Measurements from ENCODE around the gene FAM193B. TPM values are rescaled to one million over a fixed set of nuclear protein-coding genes. Genes with fewer than 3 reads are reported as not detected.
"Not testable (repeated sequence)": the region's sequence is repeated elsewhere in the genome, so short reads cannot be mapped to it uniquely, and the experiment has no call there.

Gene FAM193B
- total RNA-seq, 2 donors from 2014 or later: 79.6 to 105 TPM

DNA sequence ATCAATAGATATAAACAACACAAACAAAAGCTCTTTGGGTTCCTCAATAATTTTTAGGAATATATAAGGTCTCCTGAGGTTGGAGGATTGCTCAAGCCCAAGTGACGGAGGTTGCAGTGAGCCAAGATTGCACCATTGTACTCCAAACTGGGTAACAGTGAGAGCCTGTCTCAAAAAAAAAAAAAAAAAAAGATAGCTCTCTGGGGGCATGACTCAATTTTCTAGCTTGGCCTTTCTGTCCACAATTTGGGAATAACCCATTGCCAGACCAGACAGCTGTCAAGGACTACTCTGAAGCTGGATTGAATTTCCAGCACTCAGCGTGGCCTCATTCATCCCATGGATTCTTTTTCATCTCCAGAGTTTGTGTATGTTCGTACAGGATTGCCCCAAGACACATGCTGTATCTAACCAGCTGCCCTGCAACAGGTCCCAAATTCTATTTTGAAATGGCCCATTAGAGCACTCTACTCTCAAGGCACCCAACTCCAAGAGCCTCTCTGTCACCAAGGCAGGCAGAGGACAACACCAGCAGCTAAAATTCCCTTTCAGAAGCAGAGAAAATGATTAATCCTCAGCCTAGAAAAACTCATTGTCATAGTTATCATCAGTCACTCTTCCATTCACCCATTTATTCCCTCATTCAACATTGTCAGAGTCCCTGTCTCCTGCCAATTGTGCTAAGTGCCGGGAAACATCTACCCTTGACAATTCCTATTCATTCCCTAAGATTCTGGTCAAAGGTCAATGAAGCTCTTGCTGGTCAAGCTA lies 8.7 kb downstream of the FAM193B start:
- DNase-seq (no peak), ATAC-seq (replicated peaks in 1 of 2) (no peak)
- Mint-ChIP-seq H3K36me3 (ENCODE audit: insufficient read depth in 2 of 2) (peaks cover 1 to 10% of the 10 kb centered on the region in 2 donors), H3K27me3 (ENCODE audit: low read depth) (no peaks in the 10 kb centered on the region), H3K27ac (peak overlapping the region; percentile 45), H3K4me3 (no peak overlapping the region), H3K9me3 (no peaks in the 10 kb centered on the region), H3K4me1 (ENCODE audit: low read depth) (peaks cover 14% of the 10 kb centered on the region)

DNA sequence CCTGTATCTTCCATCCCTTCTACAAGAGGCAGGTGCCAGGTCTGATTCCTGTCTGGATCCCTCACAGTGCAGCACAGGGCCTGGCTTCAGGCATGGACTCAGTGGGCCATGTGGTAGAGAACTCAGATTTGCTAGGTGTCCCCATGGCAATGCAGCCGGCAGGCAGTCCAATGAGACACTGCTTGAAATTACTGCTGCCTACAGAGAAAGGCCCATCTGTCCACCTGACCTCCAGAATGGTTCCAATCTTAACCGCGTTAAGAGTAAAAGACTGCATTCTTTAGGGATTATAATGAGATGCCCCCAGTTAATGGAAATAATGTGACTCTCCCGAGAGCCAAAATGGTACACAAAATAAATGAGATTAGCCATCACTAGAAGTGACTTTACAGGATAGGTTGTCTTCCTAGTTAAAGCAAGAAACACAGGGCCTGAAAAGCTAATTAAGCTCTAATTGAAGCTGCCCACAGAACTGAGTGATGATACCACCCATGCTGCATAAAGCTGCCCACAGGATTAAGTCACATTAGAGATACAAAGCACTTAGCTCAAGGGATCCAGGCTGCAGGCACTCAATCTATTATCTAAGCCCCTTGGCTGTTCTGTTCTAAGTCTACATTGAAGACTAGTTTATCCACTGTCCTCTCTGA lies 11.4 kb downstream of the FAM193B start:
- Mint-ChIP-seq H3K4me3 (no peak overlapping the region), H3K36me3 (ENCODE audit: insufficient read depth in 2 of 2) (peaks cover 4 to 10% of the 10 kb centered on the region in 2 donors), H3K9me3 (no peaks in the 10 kb centered on the region), H3K27ac (no peak overlapping the region), H3K27me3 (ENCODE audit: low read depth) (no peaks in the 10 kb centered on the region), H3K4me1 (ENCODE audit: low read depth) (peaks cover 14% of the 10 kb centered on the region)
- ATAC-seq (replicated peaks in 1 of 2) (no peak), DNase-seq (no peak)

DNA sequence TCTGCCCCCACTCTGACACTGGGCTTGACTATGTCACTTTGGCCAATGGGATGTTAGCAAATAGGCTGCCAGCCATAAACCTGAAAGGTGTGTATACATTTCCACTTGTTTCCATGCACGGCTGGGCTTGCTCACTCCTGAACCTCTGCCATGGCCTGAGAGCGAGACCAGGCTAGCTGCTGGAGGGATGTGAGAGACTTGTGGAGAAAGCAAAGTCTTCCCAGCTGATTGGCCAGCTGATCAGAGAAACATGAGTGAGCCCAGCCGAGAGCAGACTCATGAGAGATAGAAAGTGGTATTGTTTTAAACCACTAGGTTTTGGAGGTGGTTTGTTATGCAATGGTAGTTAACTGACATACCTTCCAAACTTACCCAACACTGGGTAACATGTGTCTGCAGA lies 13.9 kb downstream of the FAM193B start:
- Mint-ChIP-seq H3K27ac (no peak overlapping the region), H3K36me3 (ENCODE audit: insufficient read depth in 2 of 2) (peaks cover 6 to 12% of the 10 kb centered on the region in 2 donors), H3K9me3 (no peaks in the 10 kb centered on the region), H3K27me3 (ENCODE audit: low read depth) (no peaks in the 10 kb centered on the region), H3K4me1 (ENCODE audit: low read depth) (no peaks in the 10 kb centered on the region), H3K4me3 (no peak overlapping the region)
- no peak for DNase-seq
- no peak for ATAC-seq (replicated peaks in 1 of 2)

DNA sequence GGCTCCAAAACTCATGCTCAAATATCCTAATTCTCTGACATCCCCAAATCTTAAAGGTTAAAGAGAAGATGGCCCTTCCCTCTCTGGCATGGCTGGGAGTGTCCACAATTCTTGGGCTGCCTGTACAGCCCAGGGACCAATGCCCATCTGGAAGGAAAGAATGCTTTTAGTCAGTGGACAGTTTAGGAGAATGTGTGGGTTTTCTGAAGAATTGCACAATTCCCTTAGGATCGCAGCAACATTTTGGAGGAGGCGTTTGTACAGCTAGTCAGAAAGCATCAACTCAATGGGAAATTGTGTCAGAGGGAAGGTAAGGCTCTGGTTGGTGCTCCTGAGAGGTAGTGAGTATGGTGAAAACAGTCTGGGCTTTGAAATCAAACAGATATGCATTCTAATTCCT lies 15.0 kb downstream of the FAM193B start:
- no peak overlapping the region for H3K27ac Mint-ChIP-seq
- H3K9me3 Mint-ChIP-seq: no peaks in the 10 kb centered on the region
- no peaks in the 10 kb centered on the region for H3K4me1 Mint-ChIP-seq (ENCODE audit: low read depth)
- no peak overlapping the region for H3K4me3 Mint-ChIP-seq
- ATAC-seq (replicated peaks in 1 of 2): no peak
- no peak for DNase-seq
- H3K36me3 Mint-ChIP-seq (ENCODE audit: insufficient read depth in 2 of 2): peaks cover 6 to 12% of the 10 kb centered on the region in 2 donors
- H3K27me3 Mint-ChIP-seq (ENCODE audit: low read depth): no peaks in the 10 kb centered on the region

DNA sequence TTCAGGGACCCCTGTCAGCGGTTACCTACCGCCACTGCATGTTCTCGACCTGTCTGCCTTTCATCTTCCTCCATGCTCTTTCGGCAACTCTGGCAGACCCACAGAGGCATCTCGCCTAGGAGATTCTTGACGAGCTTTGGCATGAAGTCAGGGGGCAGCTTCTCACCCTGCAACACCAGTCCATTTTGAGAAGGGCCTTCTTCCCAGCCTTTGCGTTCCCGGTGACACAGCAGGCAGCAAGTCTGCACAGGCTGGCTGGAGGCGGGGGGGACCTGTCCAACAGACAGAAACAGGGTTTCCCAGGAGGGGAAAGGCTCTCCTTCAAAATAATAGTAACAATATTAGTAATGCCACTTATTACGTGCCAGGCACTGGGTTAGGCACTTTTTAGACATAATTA lies 15.5 kb downstream of the FAM193B start:
- no peak overlapping the region for H3K27ac Mint-ChIP-seq
- ATAC-seq (replicated peaks in 1 of 2) (no peak), DNase-seq (no peak)
- no peaks in the 10 kb centered on the region for H3K4me1 Mint-ChIP-seq (ENCODE audit: low read depth)
- H3K9me3 Mint-ChIP-seq: no peaks in the 10 kb centered on the region
- H3K27me3 Mint-ChIP-seq (ENCODE audit: low read depth): no peaks in the 10 kb centered on the region
- peaks cover 6 to 12% of the 10 kb centered on the region in 2 donors for H3K36me3 Mint-ChIP-seq (ENCODE audit: insufficient read depth in 2 of 2)
- H3K4me3 Mint-ChIP-seq: no peak overlapping the region

DNA sequence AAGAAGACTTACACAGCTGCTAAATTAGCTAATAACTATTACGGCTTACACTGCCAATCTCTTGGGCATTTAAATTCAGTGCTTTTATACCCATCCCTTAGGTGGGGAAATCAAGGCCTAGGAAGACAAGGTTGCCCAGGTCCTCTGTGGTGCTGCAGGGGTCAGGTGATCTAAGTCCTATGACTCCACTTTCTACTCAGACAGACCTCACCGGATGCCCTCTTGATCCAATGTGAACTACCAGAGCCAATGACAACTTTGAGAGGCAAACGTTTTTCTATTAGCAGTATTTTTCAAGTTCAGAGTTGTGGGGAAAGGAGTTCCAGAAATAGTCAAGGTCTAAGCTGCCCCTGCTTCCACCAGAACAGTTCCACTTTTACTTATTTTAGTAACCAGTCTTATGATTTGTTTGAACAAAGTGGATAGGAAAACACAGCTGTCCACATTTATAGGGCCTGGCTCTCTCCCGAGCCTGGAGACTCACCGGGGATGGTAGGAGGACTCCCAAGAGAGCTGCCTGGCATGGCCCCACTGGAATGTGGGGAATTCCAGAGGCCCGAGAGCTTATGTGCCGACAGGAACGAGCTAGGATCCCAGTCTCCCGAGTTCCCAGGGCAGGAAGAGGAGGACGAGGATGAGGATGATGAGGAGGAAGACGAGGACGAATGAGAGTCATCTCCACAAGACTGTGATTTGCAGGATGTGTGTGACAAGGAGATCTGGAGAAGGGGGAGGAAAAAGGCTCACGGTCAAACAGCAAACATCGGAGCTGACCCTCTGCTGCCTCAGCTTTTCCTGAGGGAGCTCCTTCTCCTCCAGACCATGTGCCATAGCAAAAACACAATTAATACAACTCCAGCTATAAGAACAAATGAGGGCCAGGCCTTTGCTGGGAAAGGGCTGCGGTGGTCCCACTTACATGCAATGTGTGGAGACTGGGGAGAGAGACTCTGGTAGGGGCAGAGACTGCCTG lies 16.7 kb downstream of the FAM193B start:
- Mint-ChIP-seq H3K27ac (no peak overlapping the region), H3K4me1 (ENCODE audit: low read depth) (no peaks in the 10 kb centered on the region), H3K36me3 (ENCODE audit: insufficient read depth in 2 of 2) (peaks cover 6 to 9% of the 10 kb centered on the region in 2 donors), H3K4me3 (no peak overlapping the region), H3K9me3 (no peaks in the 10 kb centered on the region), H3K27me3 (ENCODE audit: low read depth) (no peaks in the 10 kb centered on the region)
- DNase-seq (no peak), ATAC-seq (replicated peaks in 1 of 2) (no peak)

DNA sequence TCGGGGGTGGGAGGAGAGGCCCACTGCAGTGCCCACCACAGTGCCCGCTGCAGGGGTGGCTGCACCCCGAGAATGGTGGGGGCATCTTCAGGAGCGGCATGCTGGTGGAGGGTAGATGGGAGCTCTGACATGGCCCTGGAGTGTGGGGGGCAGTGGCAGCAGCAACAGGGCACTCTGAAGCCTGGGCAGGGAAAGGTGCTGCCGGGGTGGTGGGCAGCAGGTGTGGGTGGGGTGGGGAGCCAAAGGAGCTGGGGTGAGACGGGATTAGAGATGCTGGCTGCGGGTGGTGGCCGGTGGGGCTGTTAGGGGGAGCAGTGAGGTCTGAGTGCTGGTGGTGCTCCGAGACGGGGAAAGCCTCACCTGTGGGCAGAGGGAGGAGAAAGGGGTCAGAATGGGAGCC lies 18.0 kb downstream of the FAM193B start:
- ATAC-seq (replicated peaks in 1 of 2) (no peak), DNase-seq (no peak)
- Mint-ChIP-seq H3K9me3 (no peaks in the 10 kb centered on the region), H3K27me3 (ENCODE audit: low read depth) (no peaks in the 10 kb centered on the region), H3K36me3 (ENCODE audit: insufficient read depth in 2 of 2) (peaks cover 6 to 7% of the 10 kb centered on the region in 2 donors), H3K4me1 (ENCODE audit: low read depth) (no peaks in the 10 kb centered on the region), H3K4me3 (no peak overlapping the region), H3K27ac (no peak overlapping the region)

DNA sequence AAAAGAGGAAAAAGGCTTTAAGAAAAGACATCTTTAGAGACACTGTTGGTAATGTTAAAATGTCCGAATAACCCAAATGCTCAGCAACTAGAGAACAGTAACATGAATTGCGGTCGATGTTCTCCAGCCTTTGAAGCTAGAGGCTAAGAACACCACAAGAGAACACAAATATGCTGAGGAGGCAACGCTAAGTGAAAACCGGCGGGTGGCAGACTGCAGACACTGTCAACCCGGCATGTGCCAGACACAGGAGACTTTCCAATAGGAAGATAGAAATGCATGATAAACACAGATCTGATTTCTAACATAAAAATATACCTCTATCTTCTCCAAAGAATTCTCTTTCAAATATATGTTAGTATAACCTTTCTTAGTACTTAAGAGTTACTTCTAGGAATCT lies 19.2 kb downstream of the FAM193B start:
- Mint-ChIP-seq H3K27me3 (ENCODE audit: low read depth) (no peaks in the 10 kb centered on the region), H3K36me3 (ENCODE audit: insufficient read depth in 2 of 2) (peaks cover 7 to 9% of the 10 kb centered on the region in 2 donors), H3K4me1 (ENCODE audit: low read depth) (no peaks in the 10 kb centered on the region), H3K27ac (no peak overlapping the region), H3K4me3 (no peak overlapping the region), H3K9me3 (no peaks in the 10 kb centered on the region)
- ATAC-seq (replicated peaks in 1 of 2): no peak
- no peak for DNase-seq

DNA sequence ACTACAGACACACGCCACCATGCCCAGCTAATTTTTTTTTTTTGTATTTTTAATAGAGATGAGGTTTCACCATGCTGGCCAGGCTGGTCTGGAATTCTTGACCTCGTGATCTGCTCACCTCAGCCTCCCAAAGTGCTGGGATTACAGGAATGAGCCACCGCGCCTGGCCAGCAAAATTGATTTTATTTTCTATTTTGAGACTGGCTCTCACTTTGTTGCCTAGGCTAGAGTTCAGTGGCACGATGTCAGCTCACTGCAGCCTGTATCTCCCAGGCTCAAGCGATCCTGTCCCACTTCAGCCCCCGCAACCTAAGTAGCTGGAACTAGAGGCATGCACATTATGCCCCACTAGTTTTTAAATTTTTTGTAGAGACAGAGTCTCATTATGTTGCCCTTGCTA lies 19.9 kb downstream of the FAM193B start:
- not testable (repeated sequence) for H3K27ac Mint-ChIP-seq; H3K27me3 Mint-ChIP-seq (ENCODE audit: low read depth); ATAC-seq (replicated peaks in 1 of 2); DNase-seq; H3K36me3 Mint-ChIP-seq (ENCODE audit: insufficient read depth in 2 of 2); H3K4me1 Mint-ChIP-seq (ENCODE audit: low read depth); H3K4me3 Mint-ChIP-seq; H3K9me3 Mint-ChIP-seq

DNA sequence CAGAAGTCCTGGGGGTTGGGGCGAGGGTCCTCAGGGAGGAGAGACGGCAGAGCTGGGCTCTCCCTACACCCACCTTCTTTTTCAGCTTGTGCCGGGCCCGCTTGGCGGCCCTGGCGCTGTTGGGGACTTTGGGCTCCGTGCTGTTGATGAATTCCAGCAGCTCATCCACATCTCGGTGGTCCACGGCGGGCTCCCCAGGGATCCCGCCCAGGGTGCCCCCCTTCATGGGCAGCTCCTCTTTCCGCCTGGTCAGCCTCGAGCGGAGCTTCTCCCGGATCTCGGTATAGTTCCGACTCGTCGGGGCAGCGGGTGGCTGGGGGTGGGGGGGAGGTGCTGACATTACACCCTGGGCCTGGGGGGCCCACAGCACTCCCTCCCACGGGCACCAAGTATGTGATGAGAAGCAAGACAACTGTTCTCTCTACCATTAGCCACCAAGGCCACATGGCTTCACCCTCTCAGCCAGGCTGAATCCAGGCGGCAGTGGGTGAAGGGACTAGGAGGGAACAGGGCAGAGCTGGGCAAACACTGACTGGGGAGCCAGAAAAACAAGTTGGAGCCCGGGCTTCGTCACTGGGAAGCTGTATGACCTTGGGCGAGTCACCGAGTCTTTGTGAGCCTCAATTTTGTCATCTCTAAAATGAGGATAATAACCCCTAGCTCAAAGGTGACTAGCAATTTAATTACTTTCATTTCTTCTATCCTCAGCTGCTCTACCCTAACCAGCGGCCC lies 23.0 kb downstream of the FAM193B start:
- Mint-ChIP-seq H3K27me3 (ENCODE audit: low read depth) (no peaks in the 10 kb centered on the region), H3K4me3 (no peak overlapping the region), H3K4me1 (ENCODE audit: low read depth) (no peaks in the 10 kb centered on the region), H3K27ac (no peak overlapping the region), H3K9me3 (no peaks in the 10 kb centered on the region), H3K36me3 (ENCODE audit: insufficient read depth in 2 of 2) (peaks cover 2% of the 10 kb centered on the region in 2 donors)
- DNase-seq (no peak), ATAC-seq (replicated peaks in 1 of 2) (no peak)

DNA sequence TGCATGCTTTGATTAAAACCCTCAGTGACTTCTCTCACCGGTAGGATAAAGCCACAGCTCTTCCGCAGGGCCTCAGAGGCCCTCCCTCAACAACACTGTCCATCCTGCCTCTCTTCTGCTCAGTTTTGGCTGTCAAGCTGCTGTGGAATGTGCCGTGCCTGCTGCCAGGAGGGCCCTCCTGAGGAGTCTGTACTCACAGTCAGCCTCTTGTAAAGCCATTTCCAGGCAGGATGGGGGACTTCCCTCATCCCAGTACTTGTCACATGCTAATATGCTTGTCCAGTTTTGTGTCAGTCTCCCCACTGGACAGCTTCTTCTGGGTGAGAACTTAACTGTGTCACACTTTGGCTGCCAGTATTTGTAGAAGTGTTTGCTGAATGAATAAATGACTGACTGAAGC lies 23.7 kb downstream of the FAM193B start:
- no peak overlapping the region for H3K4me3 Mint-ChIP-seq
- H3K27ac Mint-ChIP-seq: peak overlapping the region; percentile 29
- no peaks in the 10 kb centered on the region for H3K9me3 Mint-ChIP-seq
- DNase-seq: no peak
- H3K4me1 Mint-ChIP-seq (ENCODE audit: low read depth): no peaks in the 10 kb centered on the region
- no peaks in the 10 kb centered on the region for H3K27me3 Mint-ChIP-seq (ENCODE audit: low read depth)
- peaks cover 2% of the 10 kb centered on the region in 2 donors for H3K36me3 Mint-ChIP-seq (ENCODE audit: insufficient read depth in 2 of 2)
- no peak for ATAC-seq (replicated peaks in 1 of 2)

DNA sequence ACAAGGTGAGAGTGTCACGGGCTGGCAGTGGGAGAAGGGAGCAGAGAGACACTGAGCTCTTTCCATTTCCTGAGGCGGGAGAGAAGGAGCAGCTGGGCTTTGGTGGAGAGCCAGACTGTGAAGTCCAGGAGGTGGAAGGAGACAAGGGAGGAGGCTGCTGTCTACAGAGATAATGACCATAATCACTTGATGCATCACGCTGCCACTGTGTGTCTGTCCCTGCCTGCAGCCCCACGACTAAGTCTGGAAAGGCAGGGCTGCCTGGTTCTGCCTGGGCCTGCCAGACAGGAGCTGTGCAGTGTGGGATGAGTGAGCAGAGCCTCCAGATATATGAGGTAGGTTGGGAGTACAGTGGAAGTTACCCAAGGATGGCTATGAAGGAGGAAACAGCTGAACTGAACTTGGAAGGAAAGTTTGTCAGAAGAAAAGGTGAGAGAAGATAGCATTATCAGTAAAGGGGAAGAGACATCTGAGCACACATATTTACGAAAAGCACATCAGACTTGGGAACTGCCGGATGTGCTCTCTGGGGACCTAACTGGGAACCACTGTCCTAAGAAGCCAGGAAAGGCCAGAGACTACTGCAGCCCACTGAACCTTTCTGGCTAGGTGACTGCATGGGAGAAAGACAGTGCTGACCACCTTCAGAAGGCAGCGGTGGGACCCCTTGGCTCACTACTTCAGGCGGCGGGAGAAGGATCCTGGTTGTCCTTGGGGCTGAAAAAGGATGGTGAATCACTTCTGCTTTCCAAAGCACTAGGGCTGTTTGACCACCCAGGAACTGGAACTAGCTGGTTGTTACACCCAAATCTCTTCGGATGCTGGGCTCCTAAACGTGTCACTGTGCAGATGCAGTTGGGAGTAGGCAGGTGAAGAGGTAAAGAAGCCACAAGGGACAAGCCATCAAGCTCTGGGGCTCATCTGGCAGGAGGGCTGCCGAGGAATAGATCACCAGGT lies 24.8 kb downstream of the FAM193B start:
- H3K4me1 Mint-ChIP-seq (ENCODE audit: low read depth): no peaks in the 10 kb centered on the region
- no peak for DNase-seq
- peaks cover 2% of the 10 kb centered on the region in 2 donors for H3K36me3 Mint-ChIP-seq (ENCODE audit: insufficient read depth in 2 of 2)
- no peak overlapping the region for H3K27ac Mint-ChIP-seq
- ATAC-seq (replicated peaks in 1 of 2): no peak
- no peaks in the 10 kb centered on the region for H3K9me3 Mint-ChIP-seq
- no peaks in the 10 kb centered on the region for H3K27me3 Mint-ChIP-seq (ENCODE audit: low read depth)
- no peak overlapping the region for H3K4me3 Mint-ChIP-seq
